ENCODE results near the gene ADARB2. TPM values are rescaled to one million over a fixed set of nuclear protein-coding genes. Genes with fewer than 3 reads are reported as not detected.

The ADARB2 gene
- total RNA-seq, 1 donor from 2014 or later = 1.3 TPM

- no peak for DNase-seq (ENCODE audit: low spot score)
Measured at GRCh38 chr10:1736144-1736971, 967 bp downstream of the ADARB2 start.

- DNase-seq (ENCODE audit: low spot score) = no peak
Measured at GRCh38 chr10:1735562-1735961, 1.8 kb downstream of the ADARB2 start.

GRCh38 chr10:1734288-1734687, 3.0 kb downstream of the ADARB2 start:
- no peak for DNase-seq (ENCODE audit: low spot score)

GRCh38 chr10:1733720-1734119, 3.6 kb downstream of the ADARB2 start:
- DNase-seq (ENCODE audit: low spot score) = no peak

GRCh38 chr10:1732564-1732996, 4.7 kb downstream of the ADARB2 start:
- DNase-seq (ENCODE audit: low spot score) = no peak

GRCh38 chr10:1731592-1731991, 5.7 kb downstream of the ADARB2 start:
- no peak for DNase-seq (ENCODE audit: low spot score)

GRCh38 chr10:1729751-1730150, 7.6 kb downstream of the ADARB2 start:
- DNase-seq (ENCODE audit: low spot score) = no peak

- DNase-seq (ENCODE audit: low spot score) = no peak
Measured at GRCh38 chr10:1726861-1727260, 10.5 kb downstream of the ADARB2 start.

GRCh38 chr10:1724921-1725488, 12.3 kb downstream of the ADARB2 start:
- no peak for DNase-seq (ENCODE audit: low spot score)

GRCh38 chr10:1716839-1717238, 20.5 kb downstream of the ADARB2 start:
- no peak for DNase-seq (ENCODE audit: low spot score)

GRCh38 chr10:1715821-1716220, 21.5 kb downstream of the ADARB2 start:
- peak; percentile 23 for DNase-seq (ENCODE audit: low spot score)

GRCh38 chr10:1712944-1713671, 24.2 kb downstream of the ADARB2 start:
- DNase-seq (ENCODE audit: low spot score) = no peak

GRCh38 chr10:1712314-1712713, 25.0 kb downstream of the ADARB2 start:
- DNase-seq (ENCODE audit: low spot score) = no peak

- DNase-seq (ENCODE audit: low spot score) = no peak
Measured at GRCh38 chr10:1709161-1709560, 28.2 kb downstream of the ADARB2 start.

- DNase-seq (ENCODE audit: low spot score) = no peak
Measured at GRCh38 chr10:1708746-1709145, 28.6 kb downstream of the ADARB2 start.

- no peak for DNase-seq (ENCODE audit: low spot score)
Measured at GRCh38 chr10:1706711-1707110, 30.6 kb downstream of the ADARB2 start.

GRCh38 chr10:1706256-1706655, 31.1 kb downstream of the ADARB2 start:
- DNase-seq (ENCODE audit: low spot score) = no peak

- DNase-seq (ENCODE audit: low spot score) = no peak
Measured at GRCh38 chr10:1698185-1698584, 39.1 kb downstream of the ADARB2 start.

- DNase-seq (ENCODE audit: low spot score) = no peak
Measured at GRCh38 chr10:1696106-1696505, 41.2 kb downstream of the ADARB2 start.

- DNase-seq (ENCODE audit: low spot score) = no peak
Measured at GRCh38 chr10:1690086-1690485, 47.2 kb downstream of the ADARB2 start.

- DNase-seq (ENCODE audit: low spot score) = no peak
Measured at GRCh38 chr10:1688531-1688930, 48.8 kb downstream of the ADARB2 start.

GRCh38 chr10:1687623-1688150, 49.6 kb downstream of the ADARB2 start:
- DNase-seq (ENCODE audit: low spot score) = no peak

GRCh38 chr10:1687190-1687589, 50.1 kb downstream of the ADARB2 start:
- DNase-seq (ENCODE audit: low spot score) = no peak

Data from mucosa of gallbladder (tissue), 1 donor.